Measurements from ENCODE around the gene DNAAF3. TPM values are rescaled to one million over a fixed set of nuclear protein-coding genes. Genes with fewer than 3 reads are reported as not detected.

DNAAF3 gene
- polyA plus RNA-seq, 1 donor (not counting 4 experiments of a cell fraction or from before 2014, with no cell fraction given): 14.3 TPM

DNA sequence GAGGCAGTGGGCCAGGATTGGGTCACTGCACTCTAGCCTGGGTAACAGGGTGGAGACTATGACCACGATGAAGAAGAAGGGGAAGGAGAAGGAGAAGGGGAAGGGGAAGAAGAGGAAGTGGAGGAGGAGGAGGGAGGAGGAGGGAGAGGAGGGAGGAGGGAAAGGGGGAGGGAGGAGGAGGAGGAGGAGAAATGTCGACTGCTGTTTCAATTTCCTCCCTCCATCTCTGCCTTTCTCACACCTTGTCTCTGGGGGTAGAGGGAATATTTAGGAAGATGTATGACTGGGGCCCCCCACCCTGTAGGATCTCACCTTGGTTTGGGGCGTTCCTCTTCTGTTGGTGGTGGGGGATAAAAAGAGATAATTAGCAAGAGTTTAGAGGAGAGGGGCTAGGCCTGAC is 21.2 kb downstream of the DNAAF3 start:
- peak overlapping the region in 1 of 3 experiments; percentile 29 for H3K4me3 ChIP-seq (ENCODE audit: control insufficient read depth in 2 of 3, extremely low read depth in 1 of 3, insufficient read depth in 2 of 3, low read depth in 1 of 3, low read length in 3 of 3)
- no peaks in the 10 kb centered on the region for H3K27me3 ChIP-seq (ENCODE audit: control insufficient read depth, extremely low read depth, insufficient read depth, low read length)

DNA sequence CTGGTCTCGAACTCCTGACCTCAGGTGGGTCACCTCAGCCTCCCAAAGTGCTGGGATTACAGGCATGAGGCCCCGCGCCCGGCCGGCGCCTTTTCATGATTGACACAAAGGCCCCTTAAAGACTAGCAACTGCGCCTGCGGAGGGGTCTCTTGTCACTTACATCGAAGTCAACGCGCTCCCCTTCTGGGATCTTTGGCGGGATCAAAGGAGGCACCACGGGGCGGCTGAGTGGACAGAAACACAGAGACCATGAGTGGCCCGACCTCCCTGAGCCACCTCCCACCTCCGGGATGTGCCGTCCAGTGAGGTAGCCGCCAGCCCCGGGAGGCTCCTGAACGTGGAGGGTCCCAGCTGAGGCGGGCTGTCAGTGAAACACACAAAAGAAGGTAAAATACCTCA is 24.7 kb downstream of the DNAAF3 start:
- no peak overlapping the region for H3K9ac ChIP-seq (ENCODE audit: control insufficient read depth, extremely low read depth, insufficient read depth, low read length)
- no peaks in the 10 kb centered on the region for H3K36me3 ChIP-seq (ENCODE audit: control insufficient read depth in 2 of 2, extremely low read depth in 1 of 2, insufficient read depth in 2 of 2, low read length in 2 of 2)
- no peak overlapping the region for H3K4me3 ChIP-seq (ENCODE audit: control insufficient read depth in 2 of 3, extremely low read depth in 1 of 3, insufficient read depth in 2 of 3, low read depth in 1 of 3, low read length in 3 of 3)
- H3K9me1 ChIP-seq (ENCODE audit: control insufficient read depth, extremely low read depth, insufficient read depth, low read length): no peaks in the 10 kb centered on the region
- no peak overlapping the region for H3K4me2 ChIP-seq (ENCODE audit: control insufficient read depth, extremely low read depth, insufficient read depth, low read depth, low read length)
- peaks cover 2% of the 10 kb centered on the region for H3K4me1 ChIP-seq (ENCODE audit: control insufficient read depth, extremely low read depth, insufficient read depth, low read length)
- TF ChIP-seq, protein P1, sequence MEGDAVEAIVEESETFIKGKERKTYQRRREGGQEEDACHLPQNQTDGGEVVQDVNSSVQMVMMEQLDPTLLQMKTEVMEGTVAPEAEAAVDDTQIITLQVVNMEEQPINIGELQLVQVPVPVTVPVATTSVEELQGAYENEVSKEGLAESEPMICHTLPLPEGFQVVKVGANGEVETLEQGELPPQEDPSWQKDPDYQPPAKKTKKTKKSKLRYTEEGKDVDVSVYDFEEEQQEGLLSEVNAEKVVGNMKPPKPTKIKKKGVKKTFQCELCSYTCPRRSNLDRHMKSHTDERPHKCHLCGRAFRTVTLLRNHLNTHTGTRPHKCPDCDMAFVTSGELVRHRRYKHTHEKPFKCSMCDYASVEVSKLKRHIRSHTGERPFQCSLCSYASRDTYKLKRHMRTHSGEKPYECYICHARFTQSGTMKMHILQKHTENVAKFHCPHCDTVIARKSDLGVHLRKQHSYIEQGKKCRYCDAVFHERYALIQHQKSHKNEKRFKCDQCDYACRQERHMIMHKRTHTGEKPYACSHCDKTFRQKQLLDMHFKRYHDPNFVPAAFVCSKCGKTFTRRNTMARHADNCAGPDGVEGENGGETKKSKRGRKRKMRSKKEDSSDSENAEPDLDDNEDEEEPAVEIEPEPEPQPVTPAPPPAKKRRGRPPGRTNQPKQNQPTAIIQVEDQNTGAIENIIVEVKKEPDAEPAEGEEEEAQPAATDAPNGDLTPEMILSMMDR (optimal IDR thresholded peaks at IDR 0.05 in 1 of 3, IDR thresholded peaks at IDR 0.05 in 1 of 3, conservative IDR thresholded peaks at IDR 0.05 in 1 of 3; ENCODE audit: extremely low read depth in 1 of 3, insufficient read depth in 2 of 3, low read length in 3 of 3): no peak
- TF ChIP-seq EZH2 (IDR thresholded peaks at IDR 0.05; ENCODE audit: low read length): no peak
- DNase-seq (ENCODE audit: low read depth, low spot score) (no peak), FAIRE-seq (no peak)
- H3K27ac ChIP-seq (ENCODE audit: control insufficient read depth, insufficient read depth, low read length): no peak overlapping the region
- no peaks in the 10 kb centered on the region for H3K79me2 ChIP-seq (ENCODE audit: control insufficient read depth, insufficient read depth, low read length)
- no peaks in the 10 kb centered on the region for H3K9me3 ChIP-seq (ENCODE audit: control insufficient read depth, low read depth, low read length)
- H3K27me3 ChIP-seq (ENCODE audit: control insufficient read depth, extremely low read depth, insufficient read depth, low read length): no peaks in the 10 kb centered on the region
- dilution Hi-C loops (cut with MboI; ENCODE audit: extremely low pct_ligation_motif_present, low sequenced_read_pairs): no loop called here
- H4K20me1 ChIP-seq (ENCODE audit: control insufficient read depth, extremely low read depth, insufficient read depth, low read length): no peaks in the 10 kb centered on the region
- H2AFZ ChIP-seq (ENCODE audit: control insufficient read depth, low read length): no peak overlapping the region

More for the DNA sequence above, 21.2 kb downstream of the DNAAF3 start:
- Histone ChIP-seq H4K20me1 (ENCODE audit: control insufficient read depth, extremely low read depth, insufficient read depth, low read length) (no peaks in the 10 kb centered on the region), H3K4me1 (ENCODE audit: control insufficient read depth, extremely low read depth, insufficient read depth, low read length) (peaks cover 2% of the 10 kb centered on the region), H3K9ac (ENCODE audit: control insufficient read depth, extremely low read depth, insufficient read depth, low read length) (no peak overlapping the region), H3K9me3 (ENCODE audit: control insufficient read depth, low read depth, low read length) (no peaks in the 10 kb centered on the region), H3K4me2 (ENCODE audit: control insufficient read depth, extremely low read depth, insufficient read depth, low read depth, low read length) (peak overlapping the region; percentile 22), H2AFZ (ENCODE audit: control insufficient read depth, low read length) (no peak overlapping the region), H3K36me3 (ENCODE audit: control insufficient read depth in 2 of 2, extremely low read depth in 1 of 2, insufficient read depth in 2 of 2, low read length in 2 of 2) (no peaks in the 10 kb centered on the region), H3K27ac (ENCODE audit: control insufficient read depth, insufficient read depth, low read length) (no peak overlapping the region), H3K79me2 (ENCODE audit: control insufficient read depth, insufficient read depth, low read length) (no peaks in the 10 kb centered on the region), H3K9me1 (ENCODE audit: control insufficient read depth, extremely low read depth, insufficient read depth, low read length) (no peaks in the 10 kb centered on the region)
- dilution Hi-C loops (cut with MboI; ENCODE audit: extremely low pct_ligation_motif_present, low sequenced_read_pairs): no loop called here
- FAIRE-seq (no peak), DNase-seq (ENCODE audit: low read depth, low spot score) (no peak)
- TF ChIP-seq, protein P1 (optimal IDR thresholded peaks at IDR 0.05 in 1 of 3, IDR thresholded peaks at IDR 0.05 in 1 of 3, conservative IDR thresholded peaks at IDR 0.05 in 1 of 3; ENCODE audit: extremely low read depth in 1 of 3, insufficient read depth in 2 of 3, low read length in 3 of 3): no peak
- no peak for TF ChIP-seq EZH2 (IDR thresholded peaks at IDR 0.05; ENCODE audit: low read length)
